T-cell (primary cell): ENCODE results near the gene TARBP1. TPM values are rescaled to one million over a fixed set of nuclear protein-coding genes. Genes with fewer than 3 reads are reported as not detected.

Experiments
- ATAC-seq, 4 experiments: fragments of 200-7000 bp in 3 of 4; fragments of 150-1000 bp in 1 of 4; cut with Tn5 transposase; replicated peaks in 1 of 4; 1 replicate in 3 of 4; 2 replicates in 1 of 4; pipeline ENCODE4 v1.10.0; 2021; ENCODE audit warnings: moderate library complexity in 3 of 4, mild to moderate bottlenecking in 2 of 4, moderate number of reproducible peaks in 1 of 4
- CTCF ChIA-PET, 2 donors: fragments of 300-600 bp; sonication (Branson Sonifier 250); formaldehyde crosslinking; loops; one replicate each; lab custom pipeline; 2022; ENCODE audit warnings: antibody characterized with exemption in 2 of 2; lab: Charles Lee
- POLR2A ChIA-PET, 2 donors: fragments of 300-600 bp; sonication (Branson Sonifier 250); formaldehyde crosslinking; loops; one replicate each; lab custom pipeline; 2022; ENCODE audit warnings: antibody characterized with exemption in 2 of 2; lab: Charles Lee
- DNase-seq, 35 experiments: peaks; one replicate each; pipeline versions ENCODE4 v3.0.0 to v3.0.0-alpha.2; 2013 to 2023
- H3K27ac ChIP-seq: one replicate; pipeline ENCODE4 v1.5.1; 2013; ENCODE audit warnings: low read length
- H3K27me3 ChIP-seq, 2 experiments: replicated peaks in 1 of 2; 1 replicate in 1 of 2; 2 replicates in 1 of 2; pipeline versions ENCODE4 v1.6.1 to v1.7.0; 2013; ENCODE audit warnings: low read length in 1 of 2, mixed read lengths in 1 of 2; ENCODE audit not compliant: control insufficient read depth in 2 of 2, insufficient read depth in 2 of 2; ENCODE audit errors: extremely low read depth in 1 of 2
- H3K36me3 ChIP-seq, 2 donors: 1 replicate in 1 of 2; 2 replicates in 1 of 2; pipeline versions ENCODE4 v1.6.1 to v1.7.0; 2013; ENCODE audit warnings: low read length in 1 of 2; ENCODE audit not compliant: control insufficient read depth in 2 of 2, insufficient read depth in 1 of 2; ENCODE audit errors: extremely low read depth in 1 of 2
- H3K4me1 ChIP-seq, 2 experiments: 1 replicate in 1 of 2; 2 replicates in 1 of 2; pipeline versions ENCODE4 v1.6.1 to v1.7.0; 2013; ENCODE audit warnings: low read length in 2 of 2, mixed read lengths in 1 of 2; ENCODE audit not compliant: insufficient read depth in 2 of 2, control insufficient read depth in 1 of 2; ENCODE audit errors: extremely low read depth in 1 of 2
- H3K4me3 ChIP-seq, 2 donors: 1 replicate in 1 of 2; 2 replicates in 1 of 2; pipeline versions ENCODE4 v1.5.1 to v1.7.0; 2013; ENCODE audit warnings: mild to moderate bottlenecking in 2 of 2, low read length in 1 of 2, moderate library complexity in 1 of 2; ENCODE audit not compliant: control insufficient read depth in 1 of 2; ENCODE audit errors: extremely low read depth in 1 of 2
- H3K9me3 ChIP-seq: 2 replicates; pipeline ENCODE4 v1.7.0; 2013
- H3K27ac Mint-ChIP-seq, 2 donors: one replicate each; pipeline ENCODE4 v1.8.0; 2020 to 2021; ENCODE audit warnings: mild to moderate bottlenecking in 2 of 2, mixed read lengths in 2 of 2
- H3K27me3 Mint-ChIP-seq, 2 donors: one replicate each; pipeline ENCODE4 v1.8.0; 2021 to 2022; ENCODE audit warnings: mixed read lengths in 2 of 2
- H3K36me3 Mint-ChIP-seq: one replicate; pipeline ENCODE4 v1.8.0; 2021; ENCODE audit warnings: mixed read lengths
- H3K4me1 Mint-ChIP-seq, 3 donors: one replicate each; pipeline ENCODE4 v1.8.0; 2020 to 2022; ENCODE audit warnings: mixed read lengths in 3 of 3, mild to moderate bottlenecking in 1 of 3
- H3K4me3 Mint-ChIP-seq, 3 donors: one replicate each; pipeline ENCODE4 v1.8.0; 2020 to 2022; ENCODE audit warnings: mild to moderate bottlenecking in 3 of 3, mixed read lengths in 3 of 3, moderate library complexity in 3 of 3
- H3K9me3 Mint-ChIP-seq, 3 donors: one replicate each; pipeline ENCODE4 v1.8.0; 2020 to 2022; ENCODE audit warnings: mixed read lengths in 3 of 3
- WGBS: methylation state at CpG from one replicate; pipeline ENCODE4 v1.1.5; 2013; ENCODE audit warnings: missing lambda C conversion rate; ENCODE audit not compliant: insufficient coverage; 5-methylcytosine and 5-hydroxymethylcytosine counted together
- total RNA-seq, 35 experiments: library from RNA in 6 of 35; stranded (reverse) in 6 of 35; fragments of 120-200 nt in 1 of 35; gene quantifications; one replicate each; pipeline versions ENCODE4 v1.2.1 to v1.2.4 and lab custom pipeline; 2013 to 2026

The TARBP1 gene
- total RNA-seq, 5 donors from 2014 or later (not counting 1 experiment from before 2014, with no cell fraction given): 33.9 to 60.7 (median 40.6) TPM

DNA sequence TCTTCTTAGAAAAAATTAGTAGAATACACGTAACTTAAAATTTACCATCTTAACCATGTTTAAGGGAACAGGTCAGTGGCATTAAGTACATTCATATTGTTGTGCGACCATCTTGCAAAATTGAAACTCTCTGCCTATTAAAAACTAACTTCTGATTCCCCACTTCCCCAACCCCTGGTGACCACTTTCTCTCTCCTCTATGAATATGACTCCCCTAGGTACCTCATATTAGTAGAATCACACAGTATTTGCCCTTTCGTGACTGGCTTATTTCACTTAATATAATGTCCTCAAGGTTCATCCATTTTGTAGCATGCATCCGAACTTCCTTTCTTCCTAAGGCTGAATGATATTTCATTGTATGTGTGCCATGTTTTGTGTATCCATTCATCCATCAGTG lies 15.1 kb upstream of the TARBP1 start:
- no peaks in the 10 kb centered on the region for H3K9me3 ChIP-seq
- H3K4me1 ChIP-seq: peaks cover 5 to 10% of the 10 kb centered on the region in 2 experiments
- Mint-ChIP-seq H3K9me3 (no peaks in the 10 kb centered on the region), H3K36me3 (no peaks in the 10 kb centered on the region), H3K27me3 (peaks cover 0 to 2% of the 10 kb centered on the region in 2 donors), H3K4me3 (no peak overlapping the region), H3K27ac (no peak overlapping the region), H3K4me1 (peaks cover 13 to 16% (median 15%) of the 10 kb centered on the region in 3 donors)
- peaks cover 0 to 4% of the 10 kb centered on the region in 2 experiments for H3K27me3 ChIP-seq
- WGBS: 77% methylated on average over 2 of the region's 4 CpGs
- ATAC-seq (no peak), DNase-seq (no peak)
- H3K36me3 ChIP-seq: no peaks in the 10 kb centered on the region
- CTCF ChIA-PET: no interaction called here
- no peak overlapping the region for H3K27ac ChIP-seq
- no peak overlapping the region for H3K4me3 ChIP-seq
- POLR2A ChIA-PET: no interaction called here

DNA sequence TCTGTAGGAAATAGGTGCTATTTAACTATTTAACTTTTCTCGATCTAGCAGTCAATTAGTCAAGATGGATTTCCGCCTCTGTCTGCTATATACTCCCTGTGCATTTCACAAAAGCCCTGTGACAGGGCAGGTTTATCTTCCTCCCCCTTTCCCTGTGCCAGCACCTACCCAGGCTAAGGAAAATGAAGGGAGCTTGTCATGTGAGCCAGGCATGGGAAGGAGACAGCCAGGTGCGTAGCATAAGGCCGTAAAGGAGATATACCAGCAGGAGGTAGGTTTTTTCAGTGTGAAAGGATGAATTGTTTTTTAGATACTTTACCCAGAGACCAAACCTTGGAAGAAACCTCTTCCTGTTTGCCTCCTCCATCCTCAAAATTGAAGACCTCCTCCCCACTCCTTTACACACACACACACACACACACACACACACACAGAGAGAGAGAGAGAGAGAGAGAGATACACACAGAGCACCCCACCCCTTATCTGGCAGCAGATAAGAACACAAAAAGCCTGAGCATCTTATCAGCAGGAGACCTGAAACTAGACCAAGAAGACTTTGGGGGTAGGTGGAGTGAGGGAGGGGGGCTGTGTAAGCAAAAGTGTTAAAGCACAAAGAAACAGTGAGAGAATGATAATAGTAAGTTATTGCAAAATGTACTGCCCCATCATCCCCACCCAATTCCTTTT lies 12.0 kb upstream of the TARBP1 start:
- no peaks in the 10 kb centered on the region for H3K9me3 Mint-ChIP-seq
- peak overlapping the region in 1 of 3 donors; percentile 60 for H3K4me3 Mint-ChIP-seq
- no peaks in the 10 kb centered on the region for H3K36me3 ChIP-seq
- H3K27ac ChIP-seq: no peak overlapping the region
- no peaks in the 10 kb centered on the region for H3K27me3 Mint-ChIP-seq
- no peak overlapping the region for H3K4me3 ChIP-seq
- ATAC-seq (peak in 2 of 4 experiments; percentile 18 to 42), DNase-seq (no peak)
- H3K4me1 ChIP-seq: peaks cover 13 to 16% of the 10 kb centered on the region in 2 experiments
- ChIA-PET CTCF (interaction anchor here in 1 of 2 donors (0.6 to 1.0 kb wide), 2 partner anchors 8 to 847 kb away, joined by 4 read pairs; no protein-coding TSS in a partner anchor), POLR2A (interaction anchor here in 1 of 2 donors (0.6 kb wide), 1 partner anchor 452 kb away, joined by 3 read pairs; no protein-coding TSS in a partner anchor)
- no peak overlapping the region for H3K27ac Mint-ChIP-seq
- no peaks in the 10 kb centered on the region for H3K27me3 ChIP-seq
- H3K4me1 Mint-ChIP-seq: peaks cover 27 to 32% (median 29%) of the 10 kb centered on the region in 3 donors
- no CpG with 5 or more reads among the region's 4 CpGs for WGBS
- no peaks in the 10 kb centered on the region for H3K36me3 Mint-ChIP-seq
- no peaks in the 10 kb centered on the region for H3K9me3 ChIP-seq

DNA sequence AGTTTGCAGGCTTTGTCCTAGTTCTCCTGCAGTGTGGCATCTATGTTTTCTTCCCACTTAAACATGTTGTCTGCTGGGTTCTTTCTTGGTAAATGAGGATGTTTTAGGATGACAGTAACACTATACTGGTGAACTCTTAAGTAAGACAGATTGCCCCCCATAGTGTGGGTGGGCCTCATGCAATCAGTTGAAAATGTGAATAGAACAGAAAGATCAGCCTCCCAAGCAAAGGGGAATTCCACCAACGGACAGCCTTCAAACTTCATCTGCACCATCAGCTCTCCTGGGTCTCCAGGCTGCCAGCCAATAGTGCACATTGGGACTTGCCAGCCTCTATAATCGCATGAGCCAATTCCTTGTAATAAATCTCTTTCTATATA lies 10.7 kb upstream of the TARBP1 start:
- DNase-seq (no peak), ATAC-seq (no peak)
- H3K4me1 Mint-ChIP-seq: peaks cover 27 to 32% (median 29%) of the 10 kb centered on the region in 3 donors
- Histone ChIP-seq H3K4me3 (no peak overlapping the region), H3K27me3 (no peaks in the 10 kb centered on the region), H3K27ac (no peak overlapping the region), H3K4me1 (peaks cover 13 to 16% of the 10 kb centered on the region in 2 experiments), H3K36me3 (no peaks in the 10 kb centered on the region), H3K9me3 (no peaks in the 10 kb centered on the region)
- POLR2A ChIA-PET: no interaction called here
- H3K9me3 Mint-ChIP-seq: no peaks in the 10 kb centered on the region
- CTCF ChIA-PET: interaction anchor here (0.6 to 0.8 kb wide), 2 partner anchors 596 to 608 kb away, joined by 3 to 4 read pairs; no protein-coding TSS in a partner anchor
- WGBS: 77% methylated on average over 2 of the region's 2 CpGs
- no peak overlapping the region for H3K4me3 Mint-ChIP-seq
- H3K36me3 Mint-ChIP-seq: no peaks in the 10 kb centered on the region
- no peaks in the 10 kb centered on the region for H3K27me3 Mint-ChIP-seq
- no peak overlapping the region for H3K27ac Mint-ChIP-seq

DNA sequence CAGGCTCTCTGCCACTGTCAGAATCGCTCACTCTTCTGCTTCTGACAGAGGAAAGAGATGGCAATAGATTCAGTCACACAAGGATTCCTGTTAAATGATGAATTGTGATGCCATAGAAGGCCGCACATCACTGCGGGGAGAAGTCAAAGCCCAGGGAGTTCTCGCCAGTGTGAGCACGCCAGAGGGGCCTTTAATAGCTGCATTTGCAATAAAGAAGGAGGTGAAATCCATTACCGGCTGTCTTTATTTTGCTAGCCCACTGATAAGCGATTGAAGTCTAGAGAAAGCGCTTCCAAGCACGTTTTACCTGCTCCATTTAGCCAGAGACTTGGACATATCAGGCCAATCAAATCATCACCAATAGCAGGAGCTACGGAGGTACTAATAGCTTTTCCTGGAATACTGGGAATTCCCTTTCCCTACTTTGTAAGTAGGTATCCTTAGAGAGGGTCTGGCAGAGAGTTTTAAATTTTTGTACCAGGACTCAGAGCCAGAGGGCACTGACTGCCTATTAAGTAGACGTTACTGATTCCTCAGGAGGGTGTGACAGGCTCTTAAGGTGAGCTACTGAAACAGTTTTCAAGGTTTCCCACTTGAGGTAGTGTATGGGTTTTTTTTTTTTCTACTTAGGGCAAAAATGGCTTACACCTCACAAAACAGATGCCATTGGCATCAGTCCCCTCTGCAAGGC lies 10.2 kb upstream of the TARBP1 start:
- Mint-ChIP-seq H3K27me3 (no peaks in the 10 kb centered on the region), H3K27ac (no peak overlapping the region), H3K9me3 (no peaks in the 10 kb centered on the region), H3K4me1 (peaks cover 27 to 32% (median 29%) of the 10 kb centered on the region in 3 donors), H3K36me3 (no peaks in the 10 kb centered on the region), H3K4me3 (no peak overlapping the region)
- H3K36me3 ChIP-seq: no peaks in the 10 kb centered on the region
- no peak overlapping the region for H3K27ac ChIP-seq
- no peak for ATAC-seq
- ChIA-PET CTCF (interaction anchor here in 1 of 2 donors (0.6 to 0.8 kb wide), 2 partner anchors 540 to 596 kb away, joined by 3 to 8 read pairs; no protein-coding TSS in a partner anchor), POLR2A (no interaction called here)
- H3K4me1 ChIP-seq: peaks cover 13 to 16% of the 10 kb centered on the region in 2 experiments
- 97% methylated on average over 4 of the region's 11 CpGs for WGBS
- H3K4me3 ChIP-seq: no peak overlapping the region
- no peaks in the 10 kb centered on the region for H3K9me3 ChIP-seq
- H3K27me3 ChIP-seq: no peaks in the 10 kb centered on the region
- DNase-seq: no peak

DNA sequence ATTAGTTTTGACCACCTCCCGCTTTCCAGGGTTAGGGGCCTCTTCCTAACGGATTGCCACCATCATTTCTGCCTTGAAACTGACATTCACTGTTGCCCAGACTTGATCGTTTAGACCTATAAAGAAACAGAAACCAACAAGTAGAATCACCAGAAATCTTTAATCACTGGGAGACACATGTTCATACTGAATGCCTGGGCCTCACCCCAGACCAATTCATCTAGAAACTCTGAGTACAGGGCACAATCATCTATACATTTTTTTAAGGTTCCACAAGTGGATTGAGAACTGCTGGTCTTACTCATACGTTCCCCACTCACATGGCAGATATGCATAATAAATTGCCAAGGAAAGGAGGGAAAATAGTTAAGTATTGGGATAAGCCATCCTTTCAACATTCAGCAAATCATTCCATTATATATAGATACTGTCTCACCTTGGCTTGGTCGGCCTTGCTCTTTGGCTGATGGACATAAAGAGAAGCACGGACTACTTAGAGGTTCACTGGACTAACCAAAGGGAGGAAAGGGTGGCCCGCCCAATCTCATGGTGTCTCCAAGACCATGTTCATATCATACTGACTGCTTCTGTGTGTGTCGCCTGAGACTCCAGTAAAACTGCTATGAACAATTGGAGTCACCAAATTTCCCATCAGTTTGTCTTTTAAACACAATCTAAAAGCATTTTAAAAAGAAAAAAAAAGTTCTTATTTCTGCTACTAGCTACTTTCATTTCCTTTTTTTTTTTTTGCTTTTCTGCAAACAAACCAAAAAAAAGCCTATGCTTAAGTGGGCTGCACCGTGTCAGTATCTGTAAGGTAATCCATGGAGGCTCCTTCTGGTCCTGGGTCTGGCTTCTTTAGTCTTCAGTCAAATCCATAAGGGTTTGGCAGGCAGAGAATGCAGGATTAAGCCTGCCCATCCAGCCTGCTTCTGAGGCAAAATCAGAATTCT lies 9.4 kb upstream of the TARBP1 start:
- Mint-ChIP-seq H3K27ac (peak overlapping the region in 1 of 2 donors; percentile 45), H3K4me3 (peak overlapping the region in 1 of 3 donors; percentile 51), H3K36me3 (no peaks in the 10 kb centered on the region), H3K4me1 (peaks cover 27 to 32% (median 29%) of the 10 kb centered on the region in 3 donors), H3K27me3 (no peaks in the 10 kb centered on the region), H3K9me3 (no peaks in the 10 kb centered on the region)
- ATAC-seq (no peak), DNase-seq (no peak)
- Histone ChIP-seq H3K36me3 (no peaks in the 10 kb centered on the region), H3K4me3 (no peak overlapping the region), H3K27me3 (peaks cover 0 to 6% of the 10 kb centered on the region in 2 experiments), H3K27ac (no peak overlapping the region), H3K4me1 (peaks cover 13 to 16% of the 10 kb centered on the region in 2 experiments), H3K9me3 (no peaks in the 10 kb centered on the region)
- ChIA-PET CTCF (interaction anchor here (0.6 to 1.2 kb wide), 6 partner anchors 10 to 927 kb away, joined by 3 to 8 read pairs (median 4); no protein-coding TSS in a partner anchor), POLR2A (interaction anchor here (0.6 kb wide), 3 partner anchors 19 to 123 kb away, joined by 3 to 4 read pairs (median 4); no protein-coding TSS in a partner anchor)
- WGBS: 47% methylated on average over 5 of the region's 9 CpGs
